ENCODE results near the gene GPT2.

Gene GPT2

GRCh38 chr16:46968063-46968435 is 83.9 kb downstream of the GPT2 start:
- ATAC-seq: no peak
- TF ChIP-seq PPARA (CRISPR knock-in tag; IDR thresholded peaks at IDR 0.05; ENCODE audit: borderline replicate concordance) (no peak), TCF4 (CRISPR knock-in tag; IDR thresholded peaks at IDR 0.05; ENCODE audit: borderline replicate concordance) (no peak), ZC3H10 (CRISPR knock-in tag; IDR thresholded peaks at IDR 0.05) (no peak), ZNF8 (CRISPR knock-in tag; IDR thresholded peaks at IDR 0.05) (no peak), GLIS3 (CRISPR knock-in tag; IDR thresholded peaks at IDR 0.05) (no peak), OSR1 (CRISPR knock-in tag; IDR thresholded peaks at IDR 0.05) (no peak), TOX (CRISPR knock-in tag; IDR thresholded peaks at IDR 0.05; ENCODE audit: borderline replicate concordance) (no peak), ZNF70 (CRISPR knock-in tag; IDR thresholded peaks at IDR 0.05) (no peak), ESRRG (CRISPR knock-in tag; IDR thresholded peaks at IDR 0.05) (no peak), ISL1 (CRISPR knock-in tag; IDR thresholded peaks at IDR 0.05) (no peak), CSDC2 (CRISPR knock-in tag; IDR thresholded peaks at IDR 0.05) (no peak), RARB (CRISPR knock-in tag; IDR thresholded peaks at IDR 0.05) (no peak), ZNF565 (CRISPR knock-in tag; conservative IDR thresholded peaks at IDR 0.05; ENCODE audit: low read depth) (no peak), ARNTL (CRISPR knock-in tag; IDR thresholded peaks at IDR 0.05; ENCODE audit: borderline replicate concordance, low read depth) (no peak), BACH2 (CRISPR knock-in tag; IDR thresholded peaks at IDR 0.05; ENCODE audit: borderline replicate concordance) (no peak), ZFP30 (CRISPR knock-in tag; IDR thresholded peaks at IDR 0.05) (no peak)
- TF ChIP-seq, protein P1, sequence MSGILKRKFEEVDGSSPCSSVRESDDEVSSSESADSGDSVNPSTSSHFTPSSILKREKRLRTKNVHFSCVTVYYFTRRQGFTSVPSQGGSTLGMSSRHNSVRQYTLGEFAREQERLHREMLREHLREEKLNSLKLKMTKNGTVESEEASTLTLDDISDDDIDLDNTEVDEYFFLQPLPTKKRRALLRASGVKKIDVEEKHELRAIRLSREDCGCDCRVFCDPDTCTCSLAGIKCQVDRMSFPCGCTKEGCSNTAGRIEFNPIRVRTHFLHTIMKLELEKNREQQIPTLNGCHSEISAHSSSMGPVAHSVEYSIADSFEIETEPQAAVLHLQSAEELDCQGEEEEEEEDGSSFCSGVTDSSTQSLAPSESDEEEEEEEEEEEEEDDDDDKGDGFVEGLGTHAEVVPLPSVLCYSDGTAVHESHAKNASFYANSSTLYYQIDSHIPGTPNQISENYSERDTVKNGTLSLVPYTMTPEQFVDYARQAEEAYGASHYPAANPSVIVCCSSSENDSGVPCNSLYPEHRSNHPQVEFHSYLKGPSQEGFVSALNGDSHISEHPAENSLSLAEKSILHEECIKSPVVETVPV (CRISPR knock-in tag; IDR thresholded peaks at IDR 0.05): no peak
- TF ChIP-seq, protein P2, sequence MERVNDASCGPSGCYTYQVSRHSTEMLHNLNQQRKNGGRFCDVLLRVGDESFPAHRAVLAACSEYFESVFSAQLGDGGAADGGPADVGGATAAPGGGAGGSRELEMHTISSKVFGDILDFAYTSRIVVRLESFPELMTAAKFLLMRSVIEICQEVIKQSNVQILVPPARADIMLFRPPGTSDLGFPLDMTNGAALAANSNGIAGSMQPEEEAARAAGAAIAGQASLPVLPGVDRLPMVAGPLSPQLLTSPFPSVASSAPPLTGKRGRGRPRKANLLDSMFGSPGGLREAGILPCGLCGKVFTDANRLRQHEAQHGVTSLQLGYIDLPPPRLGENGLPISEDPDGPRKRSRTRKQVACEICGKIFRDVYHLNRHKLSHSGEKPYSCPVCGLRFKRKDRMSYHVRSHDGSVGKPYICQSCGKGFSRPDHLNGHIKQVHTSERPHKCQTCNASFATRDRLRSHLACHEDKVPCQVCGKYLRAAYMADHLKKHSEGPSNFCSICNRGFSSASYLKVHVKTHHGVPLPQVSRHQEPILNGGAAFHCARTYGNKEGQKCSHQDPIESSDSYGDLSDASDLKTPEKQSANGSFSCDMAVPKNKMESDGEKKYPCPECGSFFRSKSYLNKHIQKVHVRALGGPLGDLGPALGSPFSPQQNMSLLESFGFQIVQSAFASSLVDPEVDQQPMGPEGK (CRISPR knock-in tag; IDR thresholded peaks at IDR 0.05; ENCODE audit: borderline replicate concordance): no peak

DNA sequence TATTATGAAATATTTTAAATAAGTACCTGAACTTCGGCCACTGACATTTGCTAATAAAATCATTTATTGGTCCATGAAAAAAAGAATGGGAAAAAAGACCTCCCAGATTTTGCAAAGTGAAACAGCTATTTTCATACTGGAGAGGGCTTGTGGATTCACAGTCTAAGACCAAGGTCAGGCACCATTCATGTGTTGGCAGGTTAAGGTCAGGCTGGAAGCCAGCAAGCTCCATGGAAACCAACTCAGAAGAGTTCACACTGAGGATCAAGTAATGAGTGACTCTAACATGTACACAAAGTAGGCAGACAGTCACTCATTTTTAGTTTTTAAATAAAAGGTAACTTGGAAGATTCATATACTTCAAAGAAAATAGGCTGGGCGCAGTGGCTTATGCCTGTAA is 85.9 kb downstream of the GPT2 start:
- TF ChIP-seq ZFP3 (CRISPR knock-in tag; IDR thresholded peaks at IDR 0.05) (no peak), TOX (CRISPR knock-in tag; IDR thresholded peaks at IDR 0.05; ENCODE audit: borderline replicate concordance) (no peak), ARNTL (CRISPR knock-in tag; IDR thresholded peaks at IDR 0.05; ENCODE audit: borderline replicate concordance, low read depth) (no peak), POU6F1 (CRISPR knock-in tag; IDR thresholded peaks at IDR 0.05; ENCODE audit: borderline replicate concordance, low read depth) (no peak)
- TF ChIP-seq, protein P2 (CRISPR knock-in tag; IDR thresholded peaks at IDR 0.05; ENCODE audit: borderline replicate concordance): no peak
- no peak for ATAC-seq

- no peak for ATAC-seq
- TF ChIP-seq TCF4 (CRISPR knock-in tag; IDR thresholded peaks at IDR 0.05; ENCODE audit: borderline replicate concordance) (no peak), ZFP30 (CRISPR knock-in tag; IDR thresholded peaks at IDR 0.05) (no peak), RARB (CRISPR knock-in tag; IDR thresholded peaks at IDR 0.05) (no peak), ZNF70 (CRISPR knock-in tag; IDR thresholded peaks at IDR 0.05) (no peak), POU6F1 (CRISPR knock-in tag; IDR thresholded peaks at IDR 0.05; ENCODE audit: borderline replicate concordance, low read depth) (no peak)
- TF ChIP-seq, protein P3, sequence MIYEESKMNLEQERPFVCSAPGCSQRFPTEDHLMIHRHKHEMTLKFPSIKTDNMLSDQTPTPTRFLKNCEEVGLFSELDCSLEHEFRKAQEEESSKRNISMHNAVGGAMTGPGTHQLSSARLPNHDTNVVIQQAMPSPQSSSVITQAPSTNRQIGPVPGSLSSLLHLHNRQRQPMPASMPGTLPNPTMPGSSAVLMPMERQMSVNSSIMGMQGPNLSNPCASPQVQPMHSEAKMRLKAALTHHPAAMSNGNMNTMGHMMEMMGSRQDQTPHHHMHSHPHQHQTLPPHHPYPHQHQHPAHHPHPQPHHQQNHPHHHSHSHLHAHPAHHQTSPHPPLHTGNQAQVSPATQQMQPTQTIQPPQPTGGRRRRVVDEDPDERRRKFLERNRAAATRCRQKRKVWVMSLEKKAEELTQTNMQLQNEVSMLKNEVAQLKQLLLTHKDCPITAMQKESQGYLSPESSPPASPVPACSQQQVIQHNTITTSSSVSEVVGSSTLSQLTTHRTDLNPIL (CRISPR knock-in tag; IDR thresholded peaks at IDR 0.05; ENCODE audit: low read depth): no peak
These were observed 87.1 kb downstream of the GPT2 start for GRCh38 chr16:46971271-46971670.
